Astrocyte of the spinal cord (primary cell): Measurements from ENCODE around the gene IFNA17.
"Not testable (repeated sequence)": the region's sequence is repeated elsewhere in the genome, so short reads cannot be mapped to it uniquely, and the experiment has no call there.

ENCODE experiments used
- DNase-seq: peaks from one replicate; pipeline ENCODE4 v3.0.0; 2011; ENCODE audit warnings: low read depth, low spot score
- H3K4me3 ChIP-seq: 2 replicates; pipeline ENCODE4 v1.5.1; 2011; ENCODE audit warnings: low read depth, mild to moderate bottlenecking, low read length, moderate library complexity
- CTCF ChIP-seq: IDR thresholded peaks from 2 replicates; pipeline ENCODE4 v1.5.1; 2012; ENCODE audit warnings: low read depth, mild to moderate bottlenecking, low read length, inconsistent platforms
- in situ Hi-C: cut with HindIII; loops from 2 replicates; pipeline ENCODE4 v1.10.0; 2017; ENCODE audit warnings: low sequenced_read_pairs

The IFNA17 gene

DNA sequence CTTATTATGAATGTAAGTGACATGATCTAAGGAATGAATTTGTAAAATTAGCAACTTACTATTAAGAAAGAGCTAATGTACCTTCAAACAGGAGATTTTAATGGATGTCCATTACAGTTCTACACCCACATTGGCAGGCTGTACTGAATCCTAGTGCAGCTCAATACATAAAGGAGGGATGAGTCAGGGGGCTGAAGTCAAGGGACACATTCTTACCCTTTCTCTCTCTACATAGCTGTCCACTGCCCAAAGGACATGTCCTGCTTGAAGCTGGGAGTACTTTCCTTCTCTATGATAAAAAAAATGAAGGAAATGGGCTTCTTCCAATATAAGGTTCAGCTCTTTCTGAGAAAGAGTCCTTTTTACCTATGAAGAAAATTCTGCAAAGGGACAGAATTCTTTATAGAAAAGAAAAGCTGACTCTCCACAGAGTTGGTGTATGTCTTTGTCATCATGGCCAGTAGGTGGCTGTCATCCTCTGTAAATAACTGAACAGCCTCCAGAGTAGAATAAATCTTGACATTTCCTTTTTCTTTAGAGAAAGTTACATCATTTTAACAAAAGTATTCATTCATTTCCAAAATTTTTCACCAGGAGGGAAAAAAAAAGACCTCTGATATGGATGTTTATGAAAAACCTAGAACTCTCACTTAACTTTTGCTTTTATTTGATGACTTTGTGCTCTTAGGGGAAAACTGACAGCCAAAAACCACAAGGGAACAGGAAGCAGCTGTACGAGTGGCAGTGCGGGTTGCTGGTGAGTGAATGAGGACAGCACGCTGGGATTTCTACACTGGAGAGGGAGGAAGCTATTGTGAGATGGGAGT, 24.9 kb upstream of the IFNA17 start:
- in situ Hi-C loops = no loop called here
- peak; percentile 47 for TF ChIP-seq CTCF
- H3K4me3 ChIP-seq = no peak overlapping the region
- DNase-seq = peak; percentile 29

GRCh38 chr9:21251638-21252037, 23.6 kb upstream of the IFNA17 start:
- H3K4me3 ChIP-seq = no peak overlapping the region
- in situ Hi-C loops = no loop called here
- no peak for DNase-seq
- no peak for TF ChIP-seq CTCF

- no peak for TF ChIP-seq CTCF
- no peak for DNase-seq
- in situ Hi-C loops = no loop called here
- no peak overlapping the region for H3K4me3 ChIP-seq
Measured at GRCh38 chr9:21251190-21251589, 23.2 kb upstream of the IFNA17 start.

GRCh38 chr9:21244836-21245235, 16.8 kb upstream of the IFNA17 start:
- no peak for DNase-seq
- in situ Hi-C loops = no loop called here
- H3K4me3 ChIP-seq = no peak overlapping the region
- TF ChIP-seq CTCF = no peak

GRCh38 chr9:21239911-21240310, 11.9 kb upstream of the IFNA17 start, which contains the start of gene IFNA14:
Gene IFNA14 (minus strand): TSS chr9:21240005. CDS start chr9:21239935, 70 bp downstream.
- in situ Hi-C loops = no loop called here
- DNase-seq = no peak
- H3K4me3 ChIP-seq = no peak within 1 kb of the TSS
- no peak for TF ChIP-seq CTCF

DNA sequence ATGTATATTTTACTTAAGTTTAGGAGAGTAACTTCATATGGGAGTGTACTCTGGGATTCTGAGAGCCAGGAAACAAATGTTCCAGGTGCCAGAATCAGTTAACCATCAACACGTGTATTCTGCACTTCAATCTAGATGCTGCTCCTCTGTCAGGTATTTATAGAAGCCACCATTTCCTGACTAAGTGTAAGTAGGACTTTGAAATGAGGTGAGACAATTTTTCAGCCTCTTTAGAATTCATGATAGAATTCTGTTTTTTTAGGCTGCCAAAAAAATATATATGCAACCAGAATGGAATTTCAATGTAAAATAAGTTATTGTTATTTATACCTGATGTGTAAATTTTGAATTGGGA, 8.3 kb upstream of the IFNA17 start:
- H3K4me3 ChIP-seq, DNase-seq, in situ Hi-C loops: not testable (repeated sequence)

GRCh38 chr9:21235468-21236359, 7.7 kb upstream of the IFNA17 start:
- in situ Hi-C loops, H3K4me3 ChIP-seq: not testable (repeated sequence)
- peak; percentile 50 for DNase-seq
- TF ChIP-seq CTCF = peak; percentile 65
